ENCODE results near the gene HOMEZ.

The HOMEZ gene

GRCh38 chr14:23307687-23308644, 22.0 kb upstream of the HOMEZ start:
- no peak for DNase-seq (ENCODE audit: low read depth in 3 of 3)

GRCh38 chr14:23307146-23307530, 21.2 kb upstream of the HOMEZ start:
- DNase-seq (ENCODE audit: low read depth in 3 of 3): no peak

GRCh38 chr14:23306412-23307145, 20.6 kb upstream of the HOMEZ start, which contains the start of gene BCL2L2:
Gene BCL2L2 (plus strand): TSS chr14:23306833. CDS start chr14:23307768, 935 bp downstream.
- no peak for DNase-seq (ENCODE audit: low read depth in 3 of 3)

GRCh38 chr14:23302290-23303225, 16.6 kb upstream of the HOMEZ start, which contains the start of gene PPP1R3E:
Gene PPP1R3E (minus strand): TSS chr14:23302859. CDS start chr14:23302576, 283 bp downstream.
- DNase-seq (ENCODE audit: low read depth in 3 of 3): peak; percentile 68 to 91 (median 78)

GRCh38 chr14:23301969-23302289, 16.0 kb upstream of the HOMEZ start:
- DNase-seq (ENCODE audit: low read depth in 3 of 3): no peak

- peak; percentile 91 to 97 (median 96) for DNase-seq (ENCODE audit: low read depth in 3 of 3)
Measured at GRCh38 chr14:23301288-23301968, 15.5 kb upstream of the HOMEZ start.

- no peak for DNase-seq (ENCODE audit: low read depth in 3 of 3)
Measured at GRCh38 chr14:23300687-23301223, 14.8 kb upstream of the HOMEZ start.

- no peak for DNase-seq (ENCODE audit: low read depth in 3 of 3)
Measured at GRCh38 chr14:23299986-23300686, 14.2 kb upstream of the HOMEZ start.

- no peak for DNase-seq (ENCODE audit: low read depth in 3 of 3)
Measured at GRCh38 chr14:23299211-23299957, 13.5 kb upstream of the HOMEZ start.

GRCh38 chr14:23297611-23298277, 11.8 kb upstream of the HOMEZ start:
- DNase-seq (ENCODE audit: low read depth in 3 of 3): no peak

- DNase-seq (ENCODE audit: low read depth in 3 of 3): no peak
Measured at GRCh38 chr14:23297096-23297495, 11.2 kb upstream of the HOMEZ start.

- DNase-seq (ENCODE audit: low read depth in 3 of 3): no peak
Measured at GRCh38 chr14:23296012-23296777, 10.3 kb upstream of the HOMEZ start.

- DNase-seq (ENCODE audit: low read depth in 3 of 3): peak; percentile 7 to 40 (median 39)
Measured at GRCh38 chr14:23294734-23295561, 9.0 kb upstream of the HOMEZ start.

- no peak for DNase-seq (ENCODE audit: low read depth in 3 of 3)
Measured at GRCh38 chr14:23286902-23287479, 1.1 kb upstream of the HOMEZ start.

GRCh38 chr14:23285530-23286019, 357 bp downstream of the HOMEZ start:
- no peak for DNase-seq (ENCODE audit: low read depth in 3 of 3)
